B cell (primary cell): Measurements from ENCODE around the gene CLEC18B. TPM values are rescaled to one million over a fixed set of nuclear protein-coding genes. Genes with fewer than 3 reads are reported as not detected.
"Not testable (repeated sequence)": the region's sequence is repeated elsewhere in the genome, so short reads cannot be mapped to it uniquely, and the experiment has no call there.

Source experiments
- ATAC-seq: fragments of 200-7000 bp; cut with Tn5 transposase; one replicate; pipeline ENCODE4 v1.10.0; 2021; ENCODE audit warnings: low read depth, mild to moderate bottlenecking, moderate number of reproducible peaks, moderate library complexity
- CTCF ChIA-PET: fragments of 350-600 bp; sonication (Branson Sonifier 250); formaldehyde crosslinking; loops from one replicate; lab custom pipeline; 2021; ENCODE audit warnings: antibody characterized with exemption, inconsistent platforms; lab: Charles Lee
- POLR2A ChIA-PET: fragments of 350-600 bp; sonication (Branson Sonifier 250); formaldehyde crosslinking; loops from one replicate; lab custom pipeline; 2021; ENCODE audit warnings: antibody characterized with exemption; lab: Charles Lee
- DNase-seq: peaks from one replicate; pipeline ENCODE4 v3.0.0; 2013
- H2AFZ ChIP-seq: 2 replicates; pipeline ENCODE4 v1.6.1; 2012; ENCODE audit warnings: mild to moderate bottlenecking, low read depth, low read length; ENCODE audit not compliant: insufficient read depth, poor library complexity, severe bottlenecking
- H3K27ac ChIP-seq, 2 donors: 1 replicate in 1 of 2; 2 replicates in 1 of 2; pipeline ENCODE4 v1.5.1; 2012 to 2013; ENCODE audit warnings: low read length in 2 of 2, mild to moderate bottlenecking in 2 of 2, moderate library complexity in 1 of 2
- H3K27me3 ChIP-seq, 4 experiments: fragments of 200-600 bp in 1 of 4; sonication (generic) in 1 of 4; replicated peaks in 1 of 4; 1 replicate in 2 of 4; 2 replicates in 2 of 4; pipeline versions ENCODE4 v1.6.1 to v1.7.0; 2013 to 2016; ENCODE audit warnings: low read length in 3 of 4, mild to moderate bottlenecking in 2 of 4, mixed read lengths in 1 of 4, moderate library complexity in 1 of 4; ENCODE audit not compliant: insufficient read depth in 4 of 4, control insufficient read depth in 3 of 4; ENCODE audit errors: control extremely low read depth in 1 of 4
- H3K36me3 ChIP-seq, 2 experiments: replicated peaks in 1 of 2; 1 replicate in 1 of 2; 2 replicates in 1 of 2; pipeline versions ENCODE4 v1.6.1 to v1.7.1; 2013; ENCODE audit warnings: low read length in 1 of 2; ENCODE audit not compliant: insufficient read depth in 2 of 2, control insufficient read depth in 1 of 2; ENCODE audit errors: control extremely low read depth in 1 of 2, extremely low read depth in 1 of 2
- H3K4me1 ChIP-seq, 2 donors: fragments of 200-600 bp in 1 of 2; sonication (generic) in 1 of 2; 1 replicate in 1 of 2; 2 replicates in 1 of 2; pipeline versions ENCODE4 v1.5.1 to v1.6.1; 2013 to 2017; ENCODE audit warnings: low read length in 2 of 2; ENCODE audit not compliant: control insufficient read depth in 2 of 2, insufficient read depth in 2 of 2
- H3K4me2 ChIP-seq: replicated peaks from 2 replicates; pipeline ENCODE3; 2012; ENCODE audit warnings: mild to moderate bottlenecking, low read depth, low read length; ENCODE audit not compliant: poor library complexity, severe bottlenecking
- H3K4me3 ChIP-seq, 5 experiments: fragments of 200-600 bp in 1 of 5; sonication (generic) in 1 of 5; 1 replicate in 3 of 5; 2 replicates in 2 of 5; pipeline versions ENCODE4 v1.5.1 to v1.7.0; 2011 to 2016; ENCODE audit warnings: low read length in 4 of 5, mild to moderate bottlenecking in 4 of 5, low read depth in 2 of 5, control low read depth in 1 of 5, moderate library complexity in 1 of 5; ENCODE audit not compliant: insufficient read depth in 1 of 5; ENCODE audit errors: control extremely low read depth in 1 of 5, extremely low read depth in 1 of 5
- H3K79me2 ChIP-seq: fragments of 200-600 bp; sonication (generic); one replicate; pipeline ENCODE4 v1.6.0; 2016; ENCODE audit warnings: low read length; ENCODE audit not compliant: control insufficient read depth, insufficient read depth
- H3K9ac ChIP-seq: fragments of 200-600 bp; sonication (generic); 2 replicates; pipeline ENCODE4 v1.6.1; 2017; ENCODE audit warnings: mild to moderate bottlenecking, low read length, moderate library complexity
- H3K9me3 ChIP-seq, 3 donors: one replicate each; pipeline versions ENCODE4 v1.6.1 to v1.7.1; 2013; ENCODE audit warnings: low read length in 2 of 3; ENCODE audit not compliant: control insufficient read depth in 2 of 3, insufficient read depth in 1 of 3; ENCODE audit errors: control extremely low read depth in 1 of 3
- H4K20me1 ChIP-seq: 2 replicates; pipeline ENCODE4 v1.6.0; 2012; ENCODE audit warnings: mild to moderate bottlenecking, low read length; ENCODE audit not compliant: insufficient read depth, control insufficient read depth, poor library complexity, severe bottlenecking
- H3K27ac Mint-ChIP-seq: one replicate; pipeline ENCODE4 v1.8.0; 2021; ENCODE audit warnings: mixed read lengths
- H3K27me3 Mint-ChIP-seq: one replicate; pipeline ENCODE4 v1.8.0; 2021; ENCODE audit warnings: mixed read lengths
- H3K4me1 Mint-ChIP-seq: one replicate; pipeline ENCODE4 v1.8.0; 2021; ENCODE audit warnings: mixed read lengths
- H3K4me3 Mint-ChIP-seq: one replicate; pipeline ENCODE4 v1.8.0; 2021; ENCODE audit warnings: mixed read lengths
- H3K9me3 Mint-ChIP-seq: one replicate; pipeline ENCODE4 v1.8.0; 2022; ENCODE audit warnings: mixed read lengths; ENCODE audit not compliant: insufficient read depth
- WGBS: methylation state at CpG from one replicate; pipeline ENCODE4 v1.1.5; 2013; ENCODE audit warnings: missing lambda C conversion rate; ENCODE audit not compliant: insufficient coverage; 5-methylcytosine and 5-hydroxymethylcytosine counted together
- intact Hi-C: fragments of 100-400 bp; cut with micrococcal nuclease; formaldehyde crosslinking; loops from one replicate; pipeline ENCODE4 v1.10.0; 2022
- polyA plus RNA-seq: library from polyadenylated mRNA; depleted of rRNA; stranded (reverse); fragments of >200 nt; gene quantifications from 2 replicates; pipeline ENCODE4 v1.2.3, GENCODE V29; 2012
- total RNA-seq, 2 donors: library from RNA; stranded (reverse); fragments of 120-200 nt in 1 of 2; gene quantifications; 1 replicate in 1 of 2; 2 replicates in 1 of 2; pipeline versions ENCODE4 v1.2.3 to v1.2.4, GENCODE V29; 2013 to 2022

CLEC18B gene
- total and polyA plus RNA-seq, 2 donors (not counting 1 experiment from before 2014, with no cell fraction given): 1.0 to 1.6 TPM

DNA sequence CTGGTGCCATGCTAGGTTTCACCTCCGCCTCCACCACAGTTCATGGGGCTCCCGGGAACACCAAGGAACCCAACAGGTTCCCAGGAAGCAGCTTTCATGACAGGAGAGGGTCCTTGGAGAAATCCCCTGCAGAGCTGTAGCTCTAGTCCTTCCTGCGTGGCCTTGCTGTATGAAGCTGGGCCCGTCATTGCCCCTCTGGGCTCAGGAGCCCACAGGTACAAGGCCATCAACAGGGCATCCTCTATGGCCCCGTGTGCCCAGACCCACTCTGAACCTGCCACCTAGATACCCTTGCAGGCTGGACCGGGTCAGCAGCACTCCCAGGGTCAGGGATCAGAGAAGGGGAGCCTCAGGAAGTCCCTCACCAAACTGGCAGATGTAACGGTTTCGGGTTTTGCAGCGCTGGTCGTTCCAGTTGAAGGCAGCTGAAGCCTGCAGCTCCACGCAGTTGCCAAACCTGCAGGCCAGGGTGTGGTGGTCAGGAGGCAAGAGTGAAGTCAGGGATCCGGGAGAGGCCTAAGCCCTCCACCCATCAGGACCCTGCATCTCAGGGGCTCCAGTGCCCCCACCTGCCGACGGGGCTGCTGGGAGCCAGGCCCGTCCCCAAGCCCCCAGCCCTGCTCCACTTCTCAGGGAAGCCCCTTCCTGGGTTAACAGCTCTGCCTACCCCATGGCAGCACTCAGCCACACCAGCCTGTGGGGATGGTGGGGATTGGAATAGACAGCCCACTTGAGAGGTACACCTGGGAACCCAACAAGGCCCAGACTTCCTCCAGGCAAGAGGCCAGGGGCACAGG, 11.9 kb downstream of the CLEC18B start:
- H3K9ac ChIP-seq, H4K20me1 ChIP-seq, DNase-seq, H3K4me3 Mint-ChIP-seq, ATAC-seq, H3K4me3 ChIP-seq, H3K27me3 ChIP-seq, H3K4me2 ChIP-seq, intact Hi-C loops, H3K27ac Mint-ChIP-seq, CTCF ChIA-PET, H3K27ac ChIP-seq, POLR2A ChIA-PET, H3K36me3 ChIP-seq, H3K9me3 ChIP-seq, H3K27me3 Mint-ChIP-seq, H3K4me1 Mint-ChIP-seq, H3K4me1 ChIP-seq, H2AFZ ChIP-seq, H3K79me2 ChIP-seq, H3K9me3 Mint-ChIP-seq: not testable (repeated sequence)
- WGBS: 71% methylated on average over 1 of the region's 15 CpGs

DNA sequence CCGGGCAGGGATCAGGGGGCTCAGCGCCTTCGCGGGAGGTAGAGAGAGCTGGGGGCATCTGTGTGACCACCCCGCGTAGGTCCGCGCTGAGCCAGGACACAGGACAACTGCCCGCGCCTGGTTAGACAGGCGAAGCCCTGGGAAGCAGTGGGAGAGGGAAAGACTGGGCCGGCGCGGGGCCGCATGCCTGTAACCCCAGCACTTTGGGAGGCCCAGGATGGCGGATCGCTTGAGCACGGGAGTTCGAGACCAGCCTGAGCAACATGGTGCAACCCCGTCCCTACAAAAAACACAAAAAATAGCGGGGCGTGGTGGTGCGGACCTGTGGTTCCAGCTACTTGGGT, 13.9 kb downstream of the CLEC18B start:
- H3K9me3 Mint-ChIP-seq, H3K4me1 ChIP-seq, H3K27me3 ChIP-seq, H3K9me3 ChIP-seq, H3K27me3 Mint-ChIP-seq, H3K79me2 ChIP-seq, H3K36me3 ChIP-seq, H4K20me1 ChIP-seq, H3K27ac Mint-ChIP-seq, ATAC-seq, H3K4me3 Mint-ChIP-seq, CTCF ChIA-PET, H3K27ac ChIP-seq, H3K4me2 ChIP-seq, POLR2A ChIA-PET, intact Hi-C loops, H3K4me1 Mint-ChIP-seq: not testable (repeated sequence)
- DNase-seq: peak; percentile 20
- Histone ChIP-seq H2AFZ (peak overlapping the region; percentile 28), H3K4me3 (peak overlapping the region in 4 of 5 experiments; percentile 22 to 44 (median 36)), H3K9ac (peak overlapping the region; percentile 37)
- WGBS: 37% methylated on average over 3 of the region's 23 CpGs

DNA sequence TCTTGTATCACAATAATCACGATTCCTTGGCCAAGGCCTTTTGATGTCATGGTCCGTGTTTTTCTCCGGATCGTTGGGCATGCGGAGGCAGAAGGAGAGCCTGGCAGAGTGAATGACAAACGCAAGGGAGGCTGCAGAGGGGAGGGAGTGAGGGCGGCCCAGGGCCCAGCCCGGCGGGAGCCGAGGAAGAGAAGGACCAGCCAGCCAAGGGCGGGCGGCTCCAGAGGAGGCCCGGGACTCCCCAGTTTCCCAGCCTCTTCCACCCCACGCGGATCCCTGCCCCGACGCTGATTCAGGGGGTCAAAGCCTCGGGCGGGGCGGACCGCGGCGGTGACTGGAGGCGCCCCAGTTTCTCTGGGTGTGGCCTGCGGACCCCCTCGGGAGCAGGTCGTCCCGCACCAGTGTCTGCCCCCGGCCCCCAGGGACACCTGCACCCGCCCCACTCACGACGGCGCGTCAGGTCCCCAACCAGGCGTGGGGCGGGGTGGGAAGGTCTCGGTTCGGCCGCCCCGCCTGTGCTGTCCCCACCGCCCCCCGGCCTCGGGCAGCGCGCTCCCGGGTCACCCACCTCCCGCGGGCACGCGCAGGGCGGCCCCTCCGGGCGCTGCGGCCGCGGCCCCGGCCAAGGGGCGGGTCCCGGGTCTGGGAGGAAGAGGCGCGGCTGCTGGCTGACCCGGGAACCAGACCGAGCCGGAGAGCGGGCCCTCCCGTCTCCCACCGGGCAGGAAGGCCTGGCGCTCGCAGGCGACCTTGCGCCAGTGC, 14.5 kb downstream of the CLEC18B start:
- H3K27me3 ChIP-seq, H3K27ac ChIP-seq, H3K27ac Mint-ChIP-seq, H3K36me3 ChIP-seq, H3K4me1 Mint-ChIP-seq, H3K9me3 ChIP-seq, POLR2A ChIA-PET, H4K20me1 ChIP-seq, H3K4me1 ChIP-seq, H3K4me3 Mint-ChIP-seq, H3K27me3 Mint-ChIP-seq, intact Hi-C loops, CTCF ChIA-PET, H3K4me2 ChIP-seq, H3K9me3 Mint-ChIP-seq, H3K79me2 ChIP-seq, DNase-seq: not testable (repeated sequence)
- ATAC-seq: peak; percentile 71
- peak overlapping the region in 4 of 5 experiments; percentile 22 to 44 (median 36) for H3K4me3 ChIP-seq
- H3K9ac ChIP-seq: peak overlapping the region; percentile 37
- peak overlapping the region; percentile 28 for H2AFZ ChIP-seq
- no CpG with 5 or more reads among the region's 71 CpGs for WGBS
